Endothelial cell of umbilical vein (primary cell): ENCODE results near the gene NADK. TPM values are rescaled to one million over a fixed set of nuclear protein-coding genes. Genes with fewer than 3 reads are reported as not detected.

Source experiments
- BruUV-seq: library from RNA; stranded (reverse); fragments of 400-500 nt; replicated peaks from 2 replicates; lab custom pipeline; 2021; lab: Mats Ljungman, UMichigan
- CTCF ChIA-PET: fragments of 300-600, 350-600 bp; sonication (Branson Sonifier 250); formaldehyde crosslinking; loops from one replicate; lab custom pipeline; 2021; ENCODE audit warnings: antibody characterized with exemption, inconsistent platforms; lab: Charles Lee
- POLR2A ChIA-PET: fragments of 300-600, 350-600 bp; sonication (Branson Sonifier 250); formaldehyde crosslinking; loops from one replicate; lab custom pipeline; 2021; ENCODE audit warnings: antibody characterized with exemption, inconsistent platforms; lab: Charles Lee
- DNase-seq: peaks from one replicate; pipeline ENCODE4 v3.0.0-alpha.2; 2011; ENCODE audit warnings: low read depth, low spot score
- FAIRE-seq: peaks from 2 replicates; lab custom pipeline; 2011; peaks lifted over from hg19 to GRCh38; lab: Jason Lieb, UNC
- H2AFZ ChIP-seq: 2 replicates; pipeline ENCODE4 v1.6.0; 2012; ENCODE audit warnings: low read depth, low read length, control low read depth, inconsistent platforms
- H3K27ac ChIP-seq: 2 replicates; pipeline ENCODE4 v1.5.1; 2011; ENCODE audit warnings: low read depth, mild to moderate bottlenecking, control low read depth, low read length, moderate library complexity; ENCODE audit not compliant: insufficient read depth
- H3K27me3 ChIP-seq, 2 experiments: 2 replicates each; pipeline versions ENCODE4 v1.6.0 to v1.6.1; 2011; ENCODE audit warnings: low read length in 2 of 2, mixed read lengths in 1 of 2; ENCODE audit not compliant: control insufficient read depth in 2 of 2, insufficient read depth in 2 of 2
- H3K36me3 ChIP-seq, 2 experiments: 2 replicates in 1 of 2; 3 replicates in 1 of 2; pipeline ENCODE4 v1.5.1; 2011; ENCODE audit warnings: low read length in 2 of 2, mild to moderate bottlenecking in 1 of 2, moderate library complexity in 1 of 2; ENCODE audit not compliant: control insufficient read depth in 2 of 2, insufficient read depth in 2 of 2; ENCODE audit errors: extremely low read depth in 1 of 2
- H3K4me1 ChIP-seq: 3 replicates; pipeline ENCODE4 v1.5.1; 2011; ENCODE audit warnings: mild to moderate bottlenecking, low read length; ENCODE audit not compliant: control insufficient read depth, insufficient read depth; ENCODE audit errors: extremely low read depth
- H3K4me2 ChIP-seq: 2 replicates; pipeline ENCODE4 v1.6.1; 2011; ENCODE audit warnings: low read length, control low read depth, mixed read lengths; ENCODE audit not compliant: insufficient read depth
- H3K4me3 ChIP-seq, 3 experiments: fragments of 200-600 bp in 1 of 3; sonication (generic), shearing (Covaris generic) in 1 of 3; replicated peaks in 1 of 3; 2 replicates each; pipeline ENCODE4 v1.5.1; 2011 to 2016; ENCODE audit warnings: control low read depth in 3 of 3, low read length in 3 of 3, mild to moderate bottlenecking in 2 of 3, inconsistent platforms in 1 of 3, low read depth in 1 of 3, moderate library complexity in 1 of 3; ENCODE audit not compliant: insufficient read depth in 1 of 3
- H3K79me2 ChIP-seq: 2 replicates; pipeline ENCODE4 v1.6.0; 2012; ENCODE audit warnings: low read length, inconsistent platforms; ENCODE audit not compliant: control insufficient read depth, insufficient read depth
- H3K9ac ChIP-seq: replicated peaks from 2 replicates; pipeline ENCODE3; 2011; ENCODE audit warnings: low read length, control low read depth; ENCODE audit not compliant: insufficient read depth; ENCODE audit errors: extremely low read depth
- H3K9me1 ChIP-seq: replicated peaks from 3 replicates; pipeline ENCODE4 v1.6.0; 2011; ENCODE audit warnings: mild to moderate bottlenecking, low read length; ENCODE audit not compliant: control insufficient read depth, insufficient read depth; ENCODE audit errors: extremely low read depth
- H3K9me3 ChIP-seq: replicated peaks from 2 replicates; pipeline ENCODE4 v1.5.1; 2012; ENCODE audit warnings: low read length, inconsistent platforms; ENCODE audit not compliant: control insufficient read depth, insufficient read depth
- H4K20me1 ChIP-seq: replicated peaks from 2 replicates; pipeline ENCODE3; 2011; ENCODE audit warnings: mild to moderate bottlenecking, low read length; ENCODE audit not compliant: control insufficient read depth, insufficient read depth; ENCODE audit errors: extremely low read depth
- CTCF ChIP-seq, 2 donors: IDR thresholded peaks; 1 replicate in 1 of 2; 2 replicates in 1 of 2; pipeline ENCODE4 v1.5.1; 2011; ENCODE audit warnings: low read length in 2 of 2, mild to moderate bottlenecking in 2 of 2, moderate library complexity in 2 of 2, control low read depth in 1 of 2, inconsistent platforms in 1 of 2, low read depth in 1 of 2; ENCODE audit not compliant: insufficient read depth in 1 of 2; ENCODE audit errors: extremely low read depth in 1 of 2
- EZH2 ChIP-seq: IDR thresholded peaks from 2 replicates; pipeline ENCODE4 v1.6.1; 2012; ENCODE audit warnings: borderline replicate concordance, low read depth, mild to moderate bottlenecking, moderate library complexity, low read length, inconsistent platforms; ENCODE audit not compliant: severe bottlenecking
- FOS ChIP-seq: IDR thresholded peaks from 2 replicates; pipeline ENCODE4 v1.6.1; 2011; ENCODE audit warnings: mild to moderate bottlenecking, low read length, moderate library complexity, borderline replicate concordance; ENCODE audit not compliant: insufficient read depth
- GATA2 ChIP-seq: IDR thresholded peaks from 2 replicates; pipeline ENCODE4 v1.7.0; 2011; ENCODE audit warnings: low read depth, mild to moderate bottlenecking, moderate library complexity, mixed read lengths, low read length; ENCODE audit not compliant: insufficient read length, insufficient read depth
- JUN ChIP-seq: IDR thresholded peaks from 2 replicates; pipeline ENCODE4 v1.6.1; 2011; ENCODE audit warnings: borderline replicate concordance, low read depth; ENCODE audit not compliant: insufficient read length, insufficient read depth
- MAX ChIP-seq: IDR thresholded peaks from 2 replicates; pipeline ENCODE4 v1.6.1; 2011; ENCODE audit not compliant: insufficient read depth, insufficient read length
- MYC ChIP-seq: IDR thresholded peaks from one replicate; pipeline ENCODE4 v1.6.1; 2011; ENCODE audit warnings: mild to moderate bottlenecking, low read depth, low read length
- POLR2A ChIP-seq: IDR thresholded peaks from 2 replicates; pipeline ENCODE4 v1.6.1; 2012; ENCODE audit warnings: low read depth, mild to moderate bottlenecking, control low read depth, low read length
- POLR2AphosphoS5 ChIP-seq: IDR thresholded peaks from 2 replicates; pipeline ENCODE4 v1.6.1; 2012; ENCODE audit warnings: low read depth, mild to moderate bottlenecking, control low read depth, low read length, moderate library complexity; ENCODE audit not compliant: insufficient read depth
- dilution Hi-C: fragments of 300-500 bp; cut with MboI; formaldehyde crosslinking; loops from one replicate; pipeline ENCODE4 v1.15.0; 2019; ENCODE audit warnings: low sequenced_read_pairs; ENCODE audit not compliant: extremely low pct_ligation_motif_present
- intact Hi-C: fragments of 100-400 bp; cut with micrococcal nuclease; formaldehyde crosslinking; loops from one replicate; pipeline ENCODE4 v1.10.0; 2022
- polyA plus RNA-seq, 4 experiments: library from polyadenylated mRNA; depleted of rRNA in 3 of 4; stranded (reverse) in 3 of 4; unstranded in 1 of 4; fragments of >200 nt; gene quantifications; 2 replicates each; pipeline versions ENCODE4 v1.2.1 to v1.2.3, GENCODE V29; 2011 to 2012; ENCODE audit warnings: missing spikeins in 1 of 4
- total RNA-seq: library from RNA; stranded (reverse); gene quantifications from 2 replicates; pipeline ENCODE4 v1.2.3, GENCODE V29; 2021

The NADK gene
- total and polyA plus RNA-seq, 2 donors (not counting 3 experiments of a cell fraction or from before 2014, with no cell fraction given): 68.5 to 88.8 TPM

GRCh38 chr1:1777583-1777899 is 729 bp downstream of the NADK start:
- Histone ChIP-seq H3K79me2 (peaks cover 46% of the 10 kb centered on the region), H3K4me1 (peaks cover 11% of the 10 kb centered on the region), H3K4me2 (peak overlapping the region; percentile 88), H3K27me3 (no peaks in the 10 kb centered on the region), H4K20me1 (no peaks in the 10 kb centered on the region), H3K9me1 (no peaks in the 10 kb centered on the region), H3K4me3 (peak overlapping the region; percentile 53 to 88 (median 58)), H3K9me3 (no peaks in the 10 kb centered on the region), H3K9ac (peak overlapping the region; percentile 54), H3K36me3 (no peaks in the 10 kb centered on the region), H3K27ac (peak overlapping the region; percentile 53), H2AFZ (peak overlapping the region; percentile 73)
- dilution Hi-C loops: no loop called here
- DNase-seq (no peak), FAIRE-seq (peak; percentile 70)
- no TSS peak for BruUV-seq
- intact Hi-C loops: no loop called here
- ChIA-PET POLR2A (no interaction called here), CTCF (interaction anchor here (1.1 to 2.1 kb wide), 2 partner anchors 9 to 128 kb away, joined by 4 to 10 read pairs; no protein-coding TSS in a partner anchor)
- no peak for TF ChIP-seq GATA2
- peak; percentile 17 for TF ChIP-seq POLR2A
- no peak for TF ChIP-seq MAX
- no peak for TF ChIP-seq CTCF (IDR thresholded peaks at IDR 0.05; ENCODE audit: extremely low read depth in 1 of 2, insufficient read depth in 1 of 2, low read depth in 1 of 2, low read length in 2 of 2)
- no peak for TF ChIP-seq EZH2
- no peak for TF ChIP-seq MYC
- no peak for TF ChIP-seq JUN
- no peak for TF ChIP-seq POLR2AphosphoS5
- TF ChIP-seq FOS: no peak
